ENCODE measurements around the gene HDAC8. TPM values are rescaled to one million over a fixed set of nuclear protein-coding genes. Genes with fewer than 3 reads are reported as not detected.

Gene HDAC8
- total RNA-seq, 2 donors from 2014 or later = 33.3 to 33.9 TPM

GRCh38 chrX:72621163-72621562, 48.5 kb upstream of the HDAC8 start:
- H3K27me3 Mint-ChIP-seq (ENCODE audit: insufficient read depth) = no peaks in the 10 kb centered on the region
- H3K9me3 Mint-ChIP-seq = peaks cover 20% of the 10 kb centered on the region
- Histone ChIP-seq H3K36me3 (ENCODE audit: control insufficient read depth, insufficient read depth, low read length) (no peaks in the 10 kb centered on the region), H3K27ac (ENCODE audit: low read depth, low read length) (no peak overlapping the region), H3K9ac (ENCODE audit: extremely low read depth, low read length, poor library complexity, severe bottlenecking) (no peak overlapping the region), H3K4me1 (ENCODE audit: control insufficient read depth, insufficient read depth, low read length) (no peaks in the 10 kb centered on the region), H3K27me3 (ENCODE audit: control insufficient read depth, insufficient read depth, low read length, poor library complexity, severe bottlenecking) (no peaks in the 10 kb centered on the region), H3K4me3 (ENCODE audit: low read length) (no peak overlapping the region), H3K9me3 (ENCODE audit: control insufficient read depth, low read length) (no peaks in the 10 kb centered on the region)
- H3K4me1 Mint-ChIP-seq = no peaks in the 10 kb centered on the region
- no peak for TF ChIP-seq CTCF (conservative IDR thresholded peaks at IDR 0.05)
- no peaks in the 10 kb centered on the region for H3K36me3 Mint-ChIP-seq (ENCODE audit: low read depth)
- no peak overlapping the region for H3K27ac Mint-ChIP-seq
- H3K4me3 Mint-ChIP-seq = no peak overlapping the region
- 67% methylated on average over 1 of the region's 1 CpG; no CpG with 5 or more reads in 1 of the 2 experiments for WGBS, 2 experiments (ENCODE audit: insufficient coverage in 1 of 2, insufficient read length in 1 of 2)
- DNase-seq = no peak

GRCh38 chrX:72620550-72621145, 48.0 kb upstream of the HDAC8 start:
- Histone ChIP-seq H3K36me3 (ENCODE audit: control insufficient read depth, insufficient read depth, low read length) (no peaks in the 10 kb centered on the region), H3K4me1 (ENCODE audit: control insufficient read depth, insufficient read depth, low read length) (no peaks in the 10 kb centered on the region), H3K4me3 (ENCODE audit: low read length) (no peak overlapping the region), H3K27ac (ENCODE audit: low read depth, low read length) (no peak overlapping the region), H3K9ac (ENCODE audit: extremely low read depth, low read length, poor library complexity, severe bottlenecking) (no peak overlapping the region), H3K9me3 (ENCODE audit: control insufficient read depth, low read length) (no peaks in the 10 kb centered on the region), H3K27me3 (ENCODE audit: control insufficient read depth, insufficient read depth, low read length, poor library complexity, severe bottlenecking) (no peaks in the 10 kb centered on the region)
- H3K9me3 Mint-ChIP-seq = peaks cover 21% of the 10 kb centered on the region
- no peak overlapping the region for H3K27ac Mint-ChIP-seq
- no peak overlapping the region for H3K4me3 Mint-ChIP-seq
- 84% methylated on average over 6 of the region's 9 CpGs; no CpG with 5 or more reads in 1 of the 2 experiments for WGBS, 2 experiments (ENCODE audit: insufficient coverage in 1 of 2, insufficient read length in 1 of 2)
- H3K27me3 Mint-ChIP-seq (ENCODE audit: insufficient read depth) = no peaks in the 10 kb centered on the region
- no peaks in the 10 kb centered on the region for H3K4me1 Mint-ChIP-seq
- no peaks in the 10 kb centered on the region for H3K36me3 Mint-ChIP-seq (ENCODE audit: low read depth)
- DNase-seq = no peak
- no peak for TF ChIP-seq CTCF (conservative IDR thresholded peaks at IDR 0.05)

GRCh38 chrX:72609313-72609712, 36.7 kb upstream of the HDAC8 start:
- H3K4me3 Mint-ChIP-seq = no peak overlapping the region
- H3K4me1 Mint-ChIP-seq = peaks cover 8% of the 10 kb centered on the region
- Histone ChIP-seq H3K9me3 (ENCODE audit: control insufficient read depth, low read length) (no peaks in the 10 kb centered on the region), H3K4me3 (ENCODE audit: low read length) (no peak overlapping the region), H3K4me1 (ENCODE audit: control insufficient read depth, insufficient read depth, low read length) (no peaks in the 10 kb centered on the region), H3K27ac (ENCODE audit: low read depth, low read length) (no peak overlapping the region), H3K27me3 (ENCODE audit: control insufficient read depth, insufficient read depth, low read length, poor library complexity, severe bottlenecking) (no peaks in the 10 kb centered on the region), H3K36me3 (ENCODE audit: control insufficient read depth, insufficient read depth, low read length) (no peaks in the 10 kb centered on the region), H3K9ac (ENCODE audit: extremely low read depth, low read length, poor library complexity, severe bottlenecking) (no peak overlapping the region)
- H3K27ac Mint-ChIP-seq = no peak overlapping the region
- H3K27me3 Mint-ChIP-seq (ENCODE audit: insufficient read depth) = no peaks in the 10 kb centered on the region
- peaks cover 4% of the 10 kb centered on the region for H3K36me3 Mint-ChIP-seq (ENCODE audit: low read depth)
- no peak for DNase-seq
- WGBS, 2 experiments (ENCODE audit: insufficient coverage in 1 of 2, insufficient read length in 1 of 2) = no CpG with 5 or more reads among the region's 2 CpGs
- TF ChIP-seq CTCF (conservative IDR thresholded peaks at IDR 0.05) = peak; percentile 61
- H3K9me3 Mint-ChIP-seq = peaks cover 59% of the 10 kb centered on the region
